GM10847 (cell line): ENCODE measurements around the gene HPN.

Source experiments
- POLR2A ChIP-seq: IDR thresholded peaks from 2 replicates; pipeline ENCODE4 v1.6.1; 2011; ENCODE audit not compliant: insufficient read length; ENCODE audit errors: extremely low read depth

HPN gene

DNA sequence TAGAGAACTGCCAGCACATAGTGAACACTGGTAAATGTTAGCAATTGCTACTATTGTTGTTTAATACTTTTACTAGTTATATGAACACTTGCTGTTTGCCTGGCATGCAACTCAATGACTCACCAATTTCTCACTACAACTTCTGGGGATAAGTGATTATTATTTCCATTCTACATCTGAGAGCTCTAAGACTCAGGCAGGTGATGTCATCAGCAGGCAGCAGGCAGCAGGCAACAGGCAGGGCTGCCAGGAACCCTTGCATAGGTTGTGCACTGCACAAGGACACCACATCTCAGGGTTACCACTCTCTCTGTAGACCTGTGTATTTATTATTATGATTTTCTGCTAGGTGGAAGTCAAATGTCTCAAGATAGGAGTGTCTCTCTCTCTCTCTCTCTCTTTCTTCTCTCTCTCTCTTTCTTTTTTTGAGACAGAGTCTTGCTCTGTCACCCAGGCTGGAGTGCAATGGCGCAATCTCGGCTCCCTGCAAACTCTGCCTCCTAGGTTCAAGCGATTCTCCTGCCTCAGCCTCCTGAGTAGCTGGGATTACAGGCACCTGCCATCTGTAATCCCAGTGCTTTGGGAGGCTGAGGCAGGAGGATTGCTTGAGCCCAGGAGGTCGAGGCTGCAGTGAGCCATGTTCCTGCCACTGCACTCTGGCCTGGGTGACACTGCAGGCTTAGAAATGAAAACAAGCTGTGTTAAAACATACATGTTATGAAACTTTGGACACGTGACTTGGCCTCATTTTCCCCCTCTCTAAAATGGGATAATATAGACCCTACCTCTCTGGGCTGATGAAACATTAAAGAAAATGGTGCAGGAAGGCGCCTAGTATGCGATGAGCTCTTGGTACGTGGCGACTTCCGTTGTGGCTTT is 22.7 kb downstream of the HPN start:
- no peak for TF ChIP-seq POLR2A

DNA sequence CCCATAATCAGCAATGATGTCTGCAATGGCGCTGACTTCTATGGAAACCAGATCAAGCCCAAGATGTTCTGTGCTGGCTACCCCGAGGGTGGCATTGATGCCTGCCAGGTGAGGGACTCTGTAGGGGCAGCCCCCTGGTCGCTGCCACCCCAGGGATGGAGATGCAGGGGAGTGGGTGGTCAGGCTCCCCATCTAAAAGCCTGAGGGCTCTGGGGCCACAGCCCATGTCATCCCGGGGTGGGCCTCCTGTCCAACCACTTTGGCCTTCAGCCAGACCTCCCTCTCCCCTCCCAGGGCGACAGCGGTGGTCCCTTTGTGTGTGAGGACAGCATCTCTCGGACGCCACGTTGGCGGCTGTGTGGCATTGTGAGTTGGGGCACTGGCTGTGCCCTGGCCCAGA is 24.1 kb downstream of the HPN start:
- no peak for TF ChIP-seq POLR2A

DNA sequence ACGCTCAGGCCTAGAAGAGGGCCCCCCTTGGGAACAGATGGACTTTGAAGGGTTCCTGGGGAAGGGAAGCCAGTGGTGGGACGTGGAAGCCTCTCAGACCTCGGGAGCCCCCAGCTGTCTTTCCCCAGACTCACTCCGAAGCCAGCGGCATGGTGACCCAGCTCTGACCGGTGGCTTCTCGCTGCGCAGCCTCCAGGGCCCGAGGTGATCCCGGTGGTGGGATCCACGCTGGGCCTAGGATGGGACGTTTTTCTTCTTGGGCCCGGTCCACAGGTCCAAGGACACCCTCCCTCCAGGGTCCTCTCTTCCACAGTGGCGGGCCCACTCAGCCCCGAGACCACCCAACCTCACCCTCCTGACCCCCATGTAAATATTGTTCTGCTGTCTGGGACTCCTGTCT is 24.6 kb downstream of the HPN start:
- no peak for TF ChIP-seq POLR2A

DNA sequence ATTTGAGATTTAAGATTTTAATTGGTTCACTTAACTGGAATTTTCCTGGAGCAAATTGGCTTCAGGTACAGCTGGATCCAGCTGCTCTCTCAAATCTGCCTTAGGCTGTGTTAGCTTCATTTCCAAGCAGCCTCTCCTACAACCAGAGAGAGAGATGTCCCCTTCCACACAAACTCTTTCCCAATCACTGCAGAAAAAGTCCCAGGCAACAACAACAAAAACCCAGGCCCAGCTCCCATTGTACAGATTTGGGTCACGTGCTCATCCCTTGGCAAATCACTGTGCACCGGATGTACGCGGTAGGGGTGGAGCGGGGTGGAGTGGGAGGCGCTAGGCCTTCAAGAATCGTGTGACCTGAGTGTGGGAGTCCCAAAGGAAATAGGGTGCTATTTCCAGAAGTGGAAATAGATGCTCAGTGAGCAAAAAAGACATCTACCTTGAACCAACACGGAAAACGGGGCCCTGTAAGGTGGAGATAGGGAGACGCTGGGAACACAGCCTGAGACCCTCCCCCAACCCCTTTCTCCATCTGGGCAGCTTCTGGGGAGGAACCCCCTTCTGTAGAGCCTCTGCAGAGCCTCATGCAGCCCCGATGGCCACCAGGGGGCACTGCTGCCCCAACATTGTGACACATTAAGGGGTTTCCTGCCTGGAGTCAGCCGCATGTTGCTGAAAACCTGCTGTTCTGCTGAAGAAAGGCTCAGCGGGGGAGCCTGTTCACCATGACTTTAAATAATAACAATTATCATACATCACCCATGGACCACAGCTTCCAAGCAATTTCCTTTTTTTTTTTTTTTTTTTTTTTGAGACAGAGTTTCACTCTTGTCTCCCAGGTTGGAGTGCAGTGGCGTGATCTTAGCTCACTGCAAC is 25.4 kb downstream of the HPN start:
- no peak for TF ChIP-seq POLR2A

DNA sequence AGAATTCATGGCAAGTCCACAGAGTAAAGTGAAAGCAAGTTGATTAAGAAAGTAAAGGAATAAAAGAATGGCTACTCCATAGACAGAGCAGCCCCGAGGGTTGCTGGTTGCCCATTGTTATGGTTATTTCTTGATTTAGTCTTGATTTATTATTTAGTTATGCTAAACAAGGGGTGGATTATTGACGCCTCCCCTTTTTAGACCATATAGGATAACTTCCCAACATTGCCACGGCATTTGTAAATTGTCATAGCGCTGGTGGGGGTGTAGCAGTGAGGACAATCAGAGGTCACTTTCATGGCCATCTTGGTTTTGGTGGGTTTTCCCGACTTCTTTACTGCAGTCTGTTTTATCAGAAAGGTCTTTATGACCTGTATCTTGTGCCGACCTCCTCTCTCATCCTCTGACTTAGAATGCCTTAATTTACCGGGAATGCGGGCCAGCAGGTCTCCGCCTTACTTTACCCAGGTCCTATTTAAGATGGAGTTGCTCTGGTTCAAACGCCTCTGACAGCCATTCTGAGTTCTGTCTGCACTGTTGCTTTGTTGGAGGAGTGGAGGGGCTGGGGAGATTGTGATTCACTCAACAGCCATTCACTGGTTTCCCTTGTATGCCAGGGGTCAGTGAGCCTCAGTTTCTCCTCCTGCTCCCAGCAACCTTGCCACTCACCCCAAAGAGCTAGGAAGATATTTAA is 27.6 kb downstream of the HPN start:
- no peak for TF ChIP-seq POLR2A

DNA sequence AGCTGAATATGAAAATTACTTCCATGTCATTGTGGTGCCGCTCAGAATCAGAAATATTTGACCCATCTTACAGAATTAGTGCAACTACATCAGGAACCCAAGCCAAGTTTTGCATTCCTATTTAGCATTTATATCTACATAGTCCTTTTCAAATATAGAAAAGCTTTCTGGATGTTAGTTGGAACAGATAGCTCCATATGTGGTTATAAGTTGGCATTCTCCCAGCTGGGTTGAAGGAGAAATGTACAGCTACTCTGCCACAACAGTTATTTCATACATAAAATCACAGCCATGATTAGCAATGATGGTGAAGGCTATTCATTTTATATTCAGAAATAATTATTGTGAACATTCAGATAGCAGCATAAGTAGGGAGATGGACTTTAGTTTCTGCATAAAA is 28.2 kb downstream of the HPN start:
- TF ChIP-seq POLR2A: no peak

DNA sequence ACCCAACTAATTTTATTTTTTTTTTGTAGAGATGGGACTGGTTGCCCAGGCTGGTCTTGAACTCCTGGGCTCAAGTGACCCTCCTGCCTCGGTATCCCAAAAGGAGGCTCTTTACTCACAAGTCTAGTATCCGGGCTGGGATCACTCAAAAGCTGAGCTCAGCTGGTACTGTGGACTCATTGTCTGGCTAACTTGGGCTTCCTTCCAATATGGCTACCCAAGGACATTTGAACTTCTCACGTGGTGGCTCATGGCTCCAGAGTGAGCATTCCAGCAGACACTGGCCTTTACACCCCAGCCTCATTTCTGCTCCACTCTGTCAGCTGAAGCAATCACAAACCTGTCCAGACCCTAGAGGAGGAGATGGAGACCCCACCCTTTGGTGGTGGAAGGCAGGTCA is 28.9 kb downstream of the HPN start:
- no peak for TF ChIP-seq POLR2A

DNA sequence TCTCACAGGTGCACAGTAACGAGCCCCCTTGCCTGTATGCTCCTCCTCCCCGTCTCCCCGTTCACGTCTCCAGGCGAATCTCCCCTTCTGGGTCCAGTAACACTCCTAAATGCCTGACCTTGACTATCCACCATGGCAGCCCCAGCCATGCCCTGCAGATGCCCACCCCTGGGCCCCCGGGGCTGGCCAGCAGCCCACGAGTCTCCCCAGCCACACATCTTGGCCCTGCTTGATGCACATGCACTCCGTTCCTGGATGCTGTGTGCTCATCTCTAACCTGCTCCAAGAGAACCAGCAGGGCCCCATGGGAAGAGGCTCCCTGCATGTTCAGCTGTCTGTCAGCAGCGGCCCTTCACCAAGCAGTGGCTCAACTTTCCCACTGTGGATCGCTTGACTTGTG is 32.0 kb downstream of the HPN start:
- no peak for TF ChIP-seq POLR2A

DNA sequence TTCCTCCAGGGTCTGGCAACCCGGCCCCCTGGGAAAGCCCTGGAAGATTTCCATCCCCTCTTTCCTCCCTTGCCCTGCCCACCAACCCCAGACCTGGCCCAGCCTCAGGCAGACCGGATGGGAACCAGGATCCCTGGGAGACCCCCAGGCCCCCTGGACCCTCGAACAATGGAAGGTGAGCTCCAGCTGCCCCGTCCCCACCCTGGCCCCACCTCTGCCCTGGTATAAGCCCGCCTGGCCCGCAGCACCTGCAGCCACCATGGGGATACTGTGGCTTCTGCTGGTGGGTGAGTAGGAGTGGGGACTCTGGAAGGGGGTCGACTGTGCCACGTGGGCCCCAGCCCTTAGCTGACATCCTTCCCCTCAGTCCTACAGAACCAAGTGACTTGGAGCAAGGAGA is 32.4 kb downstream of the HPN start:
- no peak for TF ChIP-seq POLR2A

DNA sequence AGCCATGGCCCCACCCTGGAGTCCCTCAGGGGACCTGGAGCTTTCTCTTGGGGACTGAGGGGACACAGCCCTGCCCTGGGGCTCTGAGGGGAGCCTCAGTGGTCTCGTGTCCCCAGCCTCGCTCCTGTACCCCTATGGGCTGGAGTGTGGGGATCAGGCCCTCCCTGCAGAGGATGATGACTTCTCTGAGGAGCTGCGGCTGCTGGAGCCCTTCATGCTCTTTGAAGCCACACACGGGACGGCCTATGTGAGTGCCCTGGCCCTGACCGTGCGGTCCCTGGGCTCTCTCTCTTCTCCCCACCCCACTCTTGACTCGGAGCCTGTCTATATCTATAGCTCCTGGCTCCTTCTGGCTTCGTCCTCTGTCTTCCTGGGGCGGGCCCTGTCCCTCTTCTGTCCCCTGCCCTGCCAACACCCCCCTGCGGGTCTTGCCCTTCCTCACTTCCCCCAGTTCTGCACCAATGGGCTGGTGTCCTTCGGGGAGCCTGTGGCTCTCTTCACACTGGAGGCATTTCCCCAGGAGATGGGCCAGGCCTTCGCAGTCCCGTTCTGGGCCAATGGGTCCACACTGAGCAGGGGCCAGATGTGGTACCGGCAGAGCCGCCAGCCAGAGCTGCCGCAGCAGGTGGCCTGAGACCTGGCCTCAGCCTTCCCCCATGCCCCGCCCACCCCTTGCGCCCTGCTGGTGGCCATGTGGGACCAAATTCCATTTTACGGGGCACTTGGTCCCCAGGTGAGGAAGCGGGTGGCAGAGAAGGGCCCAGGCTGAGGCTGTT is 33.1 kb downstream of the HPN start:
- no peak for TF ChIP-seq POLR2A

DNA sequence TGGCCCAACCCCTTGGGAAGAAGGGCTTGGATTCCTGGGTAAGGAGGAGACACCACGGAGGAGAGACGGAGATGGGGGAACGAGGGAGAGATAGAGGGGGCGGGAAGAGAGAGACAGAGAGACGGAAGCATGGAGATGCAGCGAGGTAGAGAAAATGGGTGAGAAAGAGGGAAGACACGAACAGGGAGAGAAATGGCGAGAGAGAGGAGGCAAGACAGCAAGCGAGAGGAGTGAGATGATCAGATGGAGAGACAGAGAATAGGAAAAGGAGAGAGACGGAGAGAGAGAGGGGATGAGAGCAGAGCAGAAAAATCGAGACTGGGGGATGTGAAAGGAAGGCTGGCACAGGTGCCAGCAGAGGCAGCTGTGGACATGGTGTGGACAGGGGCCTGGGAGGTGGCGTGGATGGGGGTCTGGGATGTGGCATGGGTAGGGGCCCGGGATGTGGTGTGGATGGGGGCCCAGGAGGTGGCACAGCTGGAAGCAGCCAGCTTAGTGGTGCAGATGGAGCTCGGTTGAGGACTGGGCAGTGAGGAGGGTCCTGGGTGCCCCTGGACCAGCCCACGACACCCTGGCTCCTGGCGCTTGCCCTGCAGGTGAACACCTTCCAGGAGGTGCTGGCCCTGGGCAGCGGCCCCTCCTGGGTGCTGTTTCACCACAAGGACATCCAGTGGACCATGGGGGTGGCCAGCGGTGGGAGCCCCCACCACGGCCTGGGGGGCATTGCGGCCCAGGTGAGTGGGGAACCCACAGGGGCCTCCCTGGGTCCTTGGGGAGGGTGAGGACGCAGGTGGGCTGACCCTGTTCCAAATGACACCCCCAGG is 33.9 kb downstream of the HPN start:
- no peak for TF ChIP-seq POLR2A

DNA sequence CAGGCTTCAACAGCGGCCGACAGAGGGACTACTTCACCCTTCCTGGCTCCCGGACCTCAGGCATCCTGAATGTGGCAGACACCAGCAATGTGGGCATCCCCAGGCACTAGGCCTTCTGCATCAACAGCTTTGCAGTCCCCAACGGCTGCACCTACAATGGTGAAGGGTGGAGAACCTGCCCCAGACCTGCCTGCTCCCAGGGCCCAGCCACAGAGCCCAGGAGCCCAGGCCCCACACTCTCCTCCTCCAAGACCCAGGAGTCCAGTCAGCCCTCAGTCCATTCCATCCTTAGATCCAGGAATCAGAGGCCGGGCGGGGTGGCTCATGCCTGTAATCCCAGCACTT is 34.5 kb downstream of the HPN start:
- TF ChIP-seq POLR2A: no peak

DNA sequence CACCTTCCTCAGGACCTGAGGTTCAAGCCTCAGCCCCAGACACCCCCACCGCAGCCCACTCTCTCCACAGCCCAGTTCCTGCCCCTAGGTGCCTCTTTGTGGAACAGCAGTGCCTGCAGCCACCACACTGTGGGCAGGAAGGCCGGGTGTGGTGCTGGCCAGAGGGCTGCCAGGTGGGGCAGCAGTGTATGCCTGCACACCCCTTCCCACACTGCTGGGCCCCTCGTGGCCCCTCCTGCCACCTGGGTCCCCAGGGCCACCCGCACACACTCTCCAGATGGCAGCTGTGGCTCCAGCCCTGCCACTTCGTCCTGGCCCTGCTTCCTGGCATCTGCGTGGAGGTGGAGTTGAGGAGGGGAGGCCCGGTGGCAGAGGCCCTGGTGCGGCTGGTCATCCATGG is 35.1 kb downstream of the HPN start:
- TF ChIP-seq POLR2A: no peak
